LNCAP (cell line): Measurements from ENCODE around the gene FBH1.
A peak's percentile ranks its signal among the peaks of the same experiment; 100 is the strongest.

Experiments used
- TF ChIP-seq, protein P1 (sequence below): fragments of 450-650 bp; IDR thresholded peaks from 2 replicates; pipeline ENCODE4 v1.5.1; 2017; ENCODE audit warnings: mild to moderate bottlenecking

The FBH1 gene

DNA sequence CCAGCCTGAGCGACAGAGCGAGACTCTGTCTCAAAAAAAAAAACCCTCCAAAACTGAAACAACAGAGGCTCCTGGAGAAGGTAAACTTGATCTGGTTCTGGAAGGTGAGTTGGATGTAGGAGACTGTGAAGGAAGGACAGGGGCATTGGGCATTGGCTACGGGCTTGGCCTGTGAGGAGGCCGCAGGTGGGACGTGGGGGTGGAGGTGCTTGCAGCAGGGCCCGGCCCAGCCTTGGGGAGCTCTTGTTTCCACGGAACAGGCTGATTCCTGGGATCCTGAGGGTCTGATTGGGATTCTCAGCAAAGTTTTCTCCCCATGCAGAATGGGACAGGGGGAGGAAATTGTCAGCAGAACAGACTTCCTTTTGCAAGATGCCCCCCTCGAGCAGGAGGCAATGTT, 56.7 kb downstream of the FBH1 start:
- TF ChIP-seq, protein P1, sequence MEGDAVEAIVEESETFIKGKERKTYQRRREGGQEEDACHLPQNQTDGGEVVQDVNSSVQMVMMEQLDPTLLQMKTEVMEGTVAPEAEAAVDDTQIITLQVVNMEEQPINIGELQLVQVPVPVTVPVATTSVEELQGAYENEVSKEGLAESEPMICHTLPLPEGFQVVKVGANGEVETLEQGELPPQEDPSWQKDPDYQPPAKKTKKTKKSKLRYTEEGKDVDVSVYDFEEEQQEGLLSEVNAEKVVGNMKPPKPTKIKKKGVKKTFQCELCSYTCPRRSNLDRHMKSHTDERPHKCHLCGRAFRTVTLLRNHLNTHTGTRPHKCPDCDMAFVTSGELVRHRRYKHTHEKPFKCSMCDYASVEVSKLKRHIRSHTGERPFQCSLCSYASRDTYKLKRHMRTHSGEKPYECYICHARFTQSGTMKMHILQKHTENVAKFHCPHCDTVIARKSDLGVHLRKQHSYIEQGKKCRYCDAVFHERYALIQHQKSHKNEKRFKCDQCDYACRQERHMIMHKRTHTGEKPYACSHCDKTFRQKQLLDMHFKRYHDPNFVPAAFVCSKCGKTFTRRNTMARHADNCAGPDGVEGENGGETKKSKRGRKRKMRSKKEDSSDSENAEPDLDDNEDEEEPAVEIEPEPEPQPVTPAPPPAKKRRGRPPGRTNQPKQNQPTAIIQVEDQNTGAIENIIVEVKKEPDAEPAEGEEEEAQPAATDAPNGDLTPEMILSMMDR = no peak

DNA sequence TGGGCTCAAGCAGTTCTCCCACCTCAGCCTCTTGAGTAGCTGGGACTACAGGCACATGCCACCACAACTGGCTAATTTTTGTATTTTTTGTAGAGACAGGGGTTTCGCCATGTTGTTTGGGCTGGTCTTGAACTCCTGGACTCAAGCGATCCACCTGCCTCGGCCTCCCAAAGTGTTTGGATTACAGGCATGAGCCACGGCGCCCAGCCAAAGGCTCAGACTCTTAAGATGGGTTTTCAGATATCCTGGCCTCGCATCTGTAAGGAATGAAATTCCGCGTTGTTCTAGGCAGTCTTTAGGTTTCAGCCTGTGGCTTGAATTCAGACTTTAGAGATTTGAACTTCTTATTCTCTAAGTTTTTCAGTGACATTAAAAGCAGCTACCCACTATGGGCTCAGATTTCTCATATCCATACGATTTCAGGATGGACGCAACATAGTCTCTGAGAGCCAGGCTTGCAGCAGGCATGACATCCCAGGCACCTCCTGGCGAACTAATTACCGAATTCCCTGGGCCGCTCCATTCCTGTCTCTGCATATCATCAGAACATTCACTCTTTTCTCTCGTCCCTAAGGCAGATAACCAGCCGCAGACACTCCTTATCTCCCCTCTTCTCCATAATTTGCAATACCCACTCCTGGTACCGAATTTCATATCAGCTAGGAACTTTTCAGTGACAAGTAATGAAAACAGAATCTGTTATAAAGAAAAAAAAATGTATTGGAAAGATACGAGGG, 57.6 kb downstream of the FBH1 start:
- TF ChIP-seq, protein P1 = no peak

DNA sequence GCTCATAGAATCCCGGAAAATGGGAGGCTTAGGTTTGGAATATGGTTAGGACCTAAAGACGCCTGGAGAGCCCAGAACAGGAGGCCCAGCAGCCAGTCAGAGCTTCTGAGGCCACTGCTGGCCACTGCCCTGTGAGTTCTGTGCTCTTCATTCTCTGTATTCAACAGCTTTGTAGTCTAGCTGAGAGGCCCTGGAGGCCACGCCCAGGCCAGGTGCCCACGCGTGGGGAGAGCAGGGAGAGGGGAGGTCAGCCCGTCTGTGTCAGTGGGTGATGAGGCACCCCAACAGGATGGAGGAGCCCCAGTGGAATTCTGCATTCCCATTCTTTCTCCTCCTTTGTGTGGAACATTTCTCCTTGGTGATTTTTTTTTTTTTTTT, 58.2 kb downstream of the FBH1 start:
- TF ChIP-seq, protein P1 = no peak

DNA sequence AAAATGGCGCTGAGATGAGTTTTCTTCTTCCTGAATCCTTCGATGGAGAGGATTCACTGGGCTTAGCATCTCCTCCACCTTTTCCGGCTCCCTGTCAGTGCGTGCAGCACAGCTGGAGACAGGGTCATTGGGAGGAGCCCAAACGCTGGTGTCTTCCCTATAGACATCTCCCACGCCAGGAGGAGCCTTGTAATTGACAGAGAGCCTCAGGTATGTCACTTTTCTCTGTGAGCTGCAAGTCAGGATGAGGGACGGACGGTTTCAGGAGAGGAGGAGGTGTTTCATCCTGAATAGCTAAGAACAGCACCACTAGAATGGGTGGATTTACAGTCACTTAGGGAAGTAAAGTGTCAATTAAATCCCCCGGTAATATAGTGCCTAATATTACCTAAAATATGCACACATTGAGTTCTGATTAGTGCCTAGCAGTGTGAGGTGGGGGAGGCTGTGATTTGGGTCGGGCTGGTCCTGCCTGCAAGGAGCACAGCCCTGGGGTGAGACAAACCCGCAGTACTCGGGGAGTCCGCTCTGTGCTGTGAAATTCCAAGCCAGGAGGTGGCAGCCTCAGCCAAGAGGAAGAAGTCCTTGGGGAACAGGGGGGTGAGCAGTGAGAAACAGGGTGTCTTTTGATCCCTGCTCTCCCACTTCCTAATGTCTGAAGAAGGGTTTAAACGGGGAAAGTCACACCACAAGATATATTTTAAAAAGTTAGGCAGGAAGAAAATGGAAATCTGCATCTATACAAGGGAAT, 59.1 kb downstream of the FBH1 start:
- TF ChIP-seq, protein P1 = peak; percentile 39; the same call in 1 of the 2 replicates

DNA sequence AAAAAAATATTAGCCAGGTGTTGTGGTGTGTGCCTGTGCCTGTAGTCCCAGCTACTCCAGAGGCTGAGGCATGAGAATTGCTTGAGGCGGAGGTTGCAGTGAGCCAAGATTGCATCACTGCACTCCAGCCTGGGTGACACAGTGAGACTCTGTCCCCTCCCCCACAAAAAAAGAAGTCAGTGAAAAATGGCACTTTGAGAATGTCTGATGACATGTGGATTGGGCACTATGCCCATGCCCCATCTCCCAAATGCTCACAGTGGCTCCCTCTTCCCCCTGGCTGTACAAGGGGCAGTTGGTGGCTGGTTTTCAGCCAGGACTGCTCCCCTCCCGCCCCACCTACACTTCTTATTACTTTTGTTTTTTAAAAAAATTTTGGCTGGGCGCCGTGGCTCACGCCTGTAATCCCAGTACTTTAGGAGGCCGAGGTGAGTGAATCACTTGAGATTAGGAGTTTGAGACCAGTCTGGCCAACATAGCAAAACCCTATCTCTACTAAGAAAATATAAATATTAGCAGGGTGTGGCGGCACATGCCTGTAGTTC, 61.2 kb downstream of the FBH1 start:
- TF ChIP-seq, protein P1 = no peak

DNA sequence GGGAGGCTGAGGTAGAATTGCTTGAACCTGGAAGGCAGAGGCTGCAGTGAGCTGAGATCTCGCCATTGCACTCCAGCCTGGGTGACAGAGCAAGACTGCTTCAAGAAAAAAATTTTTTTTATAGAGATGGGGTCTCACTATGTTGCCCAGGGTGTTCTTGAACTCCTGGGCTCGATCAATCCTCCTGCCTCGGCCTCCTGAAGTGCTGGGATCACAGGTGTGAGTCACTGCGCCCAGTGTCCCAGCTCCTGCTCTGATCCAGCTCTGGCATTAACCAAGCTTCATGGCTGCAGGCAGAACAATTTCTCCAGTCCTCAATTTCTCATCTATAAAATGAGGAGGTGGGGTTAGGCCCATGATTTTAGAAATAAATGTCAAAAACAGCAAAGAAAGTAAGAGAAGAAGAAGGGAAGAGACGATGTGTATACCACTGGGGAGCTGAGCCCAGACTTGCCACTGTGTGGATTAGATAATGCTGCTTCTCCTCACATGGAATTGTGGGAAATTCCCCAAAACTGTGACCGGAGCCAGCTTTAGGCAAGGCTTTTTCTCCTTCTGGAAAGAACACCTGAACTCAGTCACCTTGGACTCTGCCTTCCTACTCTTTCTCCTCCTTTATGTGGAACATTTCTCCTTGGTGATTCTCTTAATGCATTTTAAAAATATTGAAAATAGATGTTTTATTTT, 61.8 kb downstream of the FBH1 start:
- TF ChIP-seq, protein P1 = no peak

DNA sequence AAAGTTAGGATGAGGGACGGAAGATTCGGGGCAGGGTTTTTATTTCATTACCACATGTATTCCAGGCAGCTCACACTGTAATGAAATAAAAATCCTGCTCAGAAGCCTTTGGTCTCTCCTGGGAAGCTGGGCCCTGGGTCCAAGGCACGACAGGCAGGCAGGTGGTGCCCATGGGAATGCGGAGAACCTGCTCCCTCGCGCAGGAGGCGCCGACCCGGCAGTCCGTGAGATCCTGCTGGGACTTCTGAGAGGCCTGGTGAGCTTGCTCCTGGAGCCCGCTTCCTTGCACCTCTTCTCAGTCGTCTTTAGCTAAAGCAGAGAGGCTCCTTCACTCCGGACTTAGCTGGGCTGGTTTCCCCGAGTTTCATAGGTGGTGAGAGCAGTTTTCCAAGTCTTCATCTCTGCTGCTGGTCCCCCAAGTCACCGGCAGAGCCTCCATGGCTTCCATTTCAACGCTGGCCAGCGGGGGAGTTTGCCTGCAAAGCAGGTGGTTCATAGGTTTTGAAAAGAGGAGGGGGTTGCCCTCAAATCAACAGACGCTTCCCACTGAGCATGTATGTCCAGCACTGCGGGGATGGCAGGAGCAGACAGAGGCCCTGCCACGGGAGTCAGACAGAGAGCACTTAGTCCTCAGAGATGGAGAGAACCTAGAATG, 62.8 kb downstream of the FBH1 start:
- TF ChIP-seq, protein P1 = no peak
